HG03432 (cell line): ENCODE measurements around the gene LLPH.
A peak's percentile ranks its signal among the peaks of the same experiment; 100 is the strongest.

Source experiments
- ATAC-seq: cut with Tn5 transposase; IDR thresholded peaks from one replicate; pipeline ENCODE4 v1.9.1; 2021; ENCODE audit warnings: mild to moderate bottlenecking, moderate library complexity; ENCODE audit not compliant: unreplicated experiment

The LLPH gene

DNA sequence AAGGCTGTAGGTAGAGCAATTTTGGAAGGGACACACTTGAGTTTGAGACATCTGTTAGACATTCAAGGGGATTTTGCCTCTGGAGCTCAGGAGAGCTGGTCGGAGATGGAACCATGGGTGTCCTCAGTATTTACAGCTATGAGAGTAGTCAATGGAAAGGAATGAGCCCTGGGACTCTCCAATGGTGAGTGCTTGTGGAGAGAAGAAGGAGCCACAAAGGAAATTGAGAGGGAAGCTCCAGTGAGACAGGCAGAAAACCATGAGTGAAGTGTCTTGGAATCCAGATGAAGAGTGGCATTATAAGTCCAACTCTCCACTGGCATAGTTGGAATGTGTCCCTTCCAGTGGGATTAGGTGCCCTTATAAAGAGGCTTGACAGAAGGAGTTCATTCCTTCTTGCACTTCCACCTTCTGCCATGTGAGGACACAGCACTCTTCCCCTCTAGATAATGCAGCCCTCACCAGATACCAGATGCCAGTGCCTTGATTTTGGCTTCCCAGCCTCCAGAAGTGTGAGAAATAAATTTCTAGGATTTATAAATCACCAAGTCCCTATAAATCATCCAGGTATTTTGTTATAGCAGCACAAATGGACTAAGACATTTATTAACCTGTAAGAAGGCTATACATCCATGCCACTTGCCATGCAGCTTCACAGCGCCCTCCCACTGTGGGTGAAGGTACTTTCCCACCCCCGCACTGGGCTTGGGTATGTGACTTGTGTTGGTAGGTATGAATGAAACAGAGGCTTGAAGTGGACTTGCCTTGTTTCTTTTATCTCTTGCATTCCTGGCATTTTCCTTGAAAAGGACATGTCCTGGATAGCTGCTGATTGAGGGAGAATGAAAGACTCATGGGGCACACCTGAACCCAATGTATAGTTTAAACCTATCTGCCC is 27.3 kb downstream of the LLPH start:
- no peak for ATAC-seq

DNA sequence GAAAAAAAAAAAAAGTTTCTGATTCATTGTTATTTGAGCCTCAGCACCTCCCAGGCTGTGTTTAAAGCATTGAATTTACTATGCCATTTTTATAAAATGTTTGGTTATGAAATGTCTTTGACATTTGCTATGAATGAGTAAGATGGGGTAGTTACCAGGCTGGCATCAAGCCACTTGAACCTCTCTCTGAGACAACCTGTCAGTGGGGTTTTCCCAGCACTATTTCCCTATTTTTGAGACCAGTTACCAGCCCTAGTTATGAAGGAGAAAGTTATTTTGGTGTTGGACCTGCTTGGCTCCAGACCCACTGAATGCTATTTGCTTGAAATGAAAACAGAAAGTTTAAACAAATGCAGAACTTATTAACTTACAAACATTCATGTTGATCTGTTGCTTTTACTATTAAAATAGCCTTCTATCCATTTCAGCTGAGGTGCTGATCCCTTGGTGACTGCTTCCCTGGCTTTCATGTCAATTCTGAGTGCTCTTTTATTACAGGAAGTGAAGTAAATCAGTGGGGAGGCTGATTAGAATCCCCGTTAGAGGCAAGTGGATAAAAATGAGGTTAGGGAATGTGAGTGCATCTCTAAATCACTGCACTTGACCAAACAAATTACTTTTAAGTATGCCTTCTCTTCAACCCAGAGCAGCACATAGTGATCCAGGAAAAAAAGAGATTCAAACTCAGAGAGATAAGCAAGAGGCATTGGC is 37.8 kb downstream of the LLPH start:
- peak; percentile 81 for ATAC-seq

DNA sequence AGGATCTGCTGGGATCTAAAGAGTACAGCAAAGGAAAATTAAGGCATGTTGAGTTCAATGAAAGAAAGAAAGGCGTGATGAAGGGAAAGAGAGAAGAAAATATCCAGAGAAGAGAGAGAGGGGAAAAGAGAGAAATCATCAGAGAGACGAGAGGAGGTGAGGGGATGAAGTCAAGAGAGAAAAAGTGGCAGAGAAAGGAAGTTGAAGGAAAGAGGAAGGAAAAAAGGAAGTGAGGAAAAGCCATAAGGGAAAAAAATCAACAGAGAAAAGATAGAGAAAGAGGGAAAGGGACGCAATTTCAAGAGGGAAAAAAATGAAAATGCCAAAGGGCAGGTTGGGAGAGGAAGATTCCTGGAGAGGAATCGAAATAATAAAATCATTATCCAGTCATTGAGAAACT is 40.4 kb downstream of the LLPH start:
- no peak for ATAC-seq

DNA sequence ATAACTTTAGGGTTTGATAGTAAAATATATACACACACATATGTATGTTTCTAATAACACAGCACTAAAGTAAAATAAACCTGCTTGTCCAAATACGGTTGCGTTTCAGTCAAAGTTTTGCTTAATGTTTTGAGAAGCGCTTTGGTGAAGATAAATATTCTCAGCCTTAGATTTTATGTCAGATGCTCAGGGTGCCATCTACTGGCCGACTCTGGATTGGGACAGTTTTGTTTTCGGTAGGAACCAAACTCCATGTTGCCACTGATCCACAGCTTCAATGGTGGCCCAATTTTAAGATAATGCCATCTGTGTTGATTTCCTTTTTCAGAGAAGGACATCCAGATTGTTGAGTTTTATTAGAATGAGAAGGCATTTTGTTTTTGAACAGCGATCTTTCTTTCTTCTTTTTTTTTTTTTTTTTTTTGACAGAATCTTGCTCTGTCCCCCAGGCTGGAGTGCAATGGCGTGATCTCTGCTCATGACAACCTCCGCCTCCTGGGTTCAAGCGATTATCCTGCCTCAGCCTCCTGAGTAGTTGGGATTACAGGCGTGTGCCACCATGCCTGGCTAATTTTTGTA is 43.1 kb downstream of the LLPH start:
- ATAC-seq: peak; percentile 83

DNA sequence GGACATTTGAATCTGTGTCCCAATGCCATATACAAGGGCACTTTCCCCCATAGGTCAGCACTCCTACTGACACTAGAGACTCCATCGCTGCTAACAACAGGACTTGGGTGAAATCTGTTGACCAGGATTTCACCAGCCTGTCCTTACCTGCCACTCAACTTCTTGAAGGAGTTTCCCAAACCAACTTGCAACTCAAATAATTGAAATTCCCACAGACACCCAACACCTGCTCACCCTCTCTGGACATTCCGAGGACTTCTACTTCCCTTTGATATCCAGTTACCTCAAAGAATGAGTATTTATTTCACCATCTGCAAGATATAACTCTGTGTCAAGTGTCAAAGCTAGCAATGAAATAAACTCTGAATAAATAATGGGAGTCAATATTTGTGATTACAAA is 44.6 kb downstream of the LLPH start:
- ATAC-seq: no peak

DNA sequence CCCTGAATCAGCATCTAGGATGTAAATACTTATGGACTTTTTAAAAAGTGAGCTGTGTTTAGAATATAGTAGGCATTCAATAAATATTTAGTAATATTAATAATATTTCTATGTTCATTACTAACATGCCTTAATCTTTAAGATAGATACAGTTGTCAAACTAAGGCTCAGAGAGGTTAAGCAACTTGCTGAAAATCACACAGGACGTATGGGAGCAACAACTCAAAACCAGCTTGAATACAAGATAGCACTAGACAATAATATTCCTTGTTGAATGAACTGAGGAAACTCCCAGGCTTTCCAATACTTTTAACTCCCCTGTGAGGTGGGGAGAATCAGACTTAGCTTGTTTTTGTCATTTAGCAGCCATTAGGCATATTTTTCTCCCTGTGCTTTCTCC is 45.3 kb downstream of the LLPH start:
- ATAC-seq: no peak

DNA sequence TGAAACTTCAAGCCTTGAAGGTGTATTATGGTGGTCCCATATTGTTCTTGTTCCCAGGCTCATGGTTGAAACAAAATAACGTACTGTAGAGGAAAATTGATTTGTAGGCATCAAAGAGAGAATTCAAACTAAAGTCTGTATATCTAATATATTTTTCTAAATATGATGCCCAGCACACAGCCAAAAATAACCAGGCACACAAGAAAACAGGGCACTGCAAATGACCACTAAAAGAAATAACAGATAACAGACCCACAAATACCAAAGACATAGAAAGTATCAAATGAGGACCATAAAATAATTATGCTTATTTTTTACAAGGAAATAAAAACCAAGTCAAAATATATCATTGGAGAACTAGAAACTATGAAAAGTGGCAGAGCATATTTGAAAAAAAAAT is 46.8 kb downstream of the LLPH start:
- ATAC-seq: no peak

DNA sequence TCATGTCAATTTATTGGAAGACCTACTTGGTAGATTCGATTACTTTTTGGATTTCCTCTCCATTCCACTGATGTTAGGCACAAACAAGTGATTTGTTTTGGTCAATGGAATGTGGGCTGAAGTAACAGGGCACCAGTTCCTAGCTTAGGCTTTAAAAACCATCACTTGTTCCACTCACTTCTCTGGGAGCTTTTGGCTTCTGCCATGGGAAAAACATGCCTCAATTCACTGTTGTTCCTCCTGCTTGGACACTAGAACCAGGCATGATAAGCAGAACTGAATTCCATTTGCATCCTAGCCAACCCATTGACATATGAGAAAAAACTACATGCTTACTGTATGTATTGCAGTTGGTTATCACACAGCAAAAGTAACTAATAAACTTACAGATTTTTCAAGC is 47.8 kb downstream of the LLPH start:
- ATAC-seq: no peak

DNA sequence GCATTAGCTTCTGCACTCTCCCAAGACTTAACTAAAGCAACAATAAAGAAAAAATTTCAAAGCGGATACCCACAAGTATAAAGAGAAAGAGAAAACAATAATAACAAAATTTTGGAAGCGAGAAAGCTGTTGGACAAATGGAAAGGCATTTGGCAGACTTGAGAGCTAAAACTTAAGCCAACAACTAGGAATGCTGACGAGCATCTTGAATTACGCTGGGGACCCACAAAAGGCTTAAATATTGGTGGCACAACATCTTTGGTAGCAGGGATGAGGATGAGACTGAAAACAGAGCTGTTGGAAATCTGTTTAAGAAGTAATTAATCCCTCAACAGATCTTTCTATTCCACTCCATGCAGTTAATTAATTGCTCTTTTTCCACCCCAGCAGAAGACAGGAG is 49.8 kb downstream of the LLPH start:
- no peak for ATAC-seq

DNA sequence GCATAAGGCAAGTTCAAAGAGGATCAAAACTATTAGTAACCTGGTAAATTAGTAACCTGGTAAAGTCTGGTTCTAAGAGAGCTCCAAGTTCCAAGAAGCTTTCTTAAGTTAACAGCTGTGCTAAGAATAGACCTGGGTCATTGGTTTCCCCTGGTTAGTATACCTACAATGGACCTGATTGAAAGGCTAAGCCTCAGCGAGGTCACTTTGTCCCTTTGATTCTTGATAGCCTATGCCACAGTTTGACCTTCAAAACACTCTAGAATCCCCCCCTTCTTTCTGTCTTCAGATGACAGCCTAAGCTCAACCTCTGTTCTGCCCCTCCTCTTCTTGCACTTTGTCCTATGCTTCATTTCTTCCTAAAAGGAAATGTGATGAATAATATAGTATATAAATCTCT is 53.0 kb downstream of the LLPH start:
- no peak for ATAC-seq

DNA sequence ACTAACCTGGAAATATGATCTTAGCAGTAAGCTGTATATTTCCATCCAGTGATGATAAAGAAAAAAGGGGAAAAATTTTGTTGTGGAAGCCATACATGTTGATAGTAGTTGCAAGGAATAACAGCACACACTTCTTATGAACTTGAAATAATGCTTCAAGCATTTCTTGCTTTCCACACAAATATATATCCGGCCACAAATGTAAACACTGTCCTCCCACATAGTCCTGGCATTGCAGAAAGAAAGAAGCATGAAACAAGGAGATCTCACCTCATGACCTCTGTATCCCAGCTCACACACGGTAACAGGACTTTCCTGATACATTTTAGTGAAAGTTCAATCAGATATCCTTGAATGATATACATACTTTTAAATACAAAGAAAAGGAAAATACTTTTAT is 56.0 kb downstream of the LLPH start:
- no peak for ATAC-seq

DNA sequence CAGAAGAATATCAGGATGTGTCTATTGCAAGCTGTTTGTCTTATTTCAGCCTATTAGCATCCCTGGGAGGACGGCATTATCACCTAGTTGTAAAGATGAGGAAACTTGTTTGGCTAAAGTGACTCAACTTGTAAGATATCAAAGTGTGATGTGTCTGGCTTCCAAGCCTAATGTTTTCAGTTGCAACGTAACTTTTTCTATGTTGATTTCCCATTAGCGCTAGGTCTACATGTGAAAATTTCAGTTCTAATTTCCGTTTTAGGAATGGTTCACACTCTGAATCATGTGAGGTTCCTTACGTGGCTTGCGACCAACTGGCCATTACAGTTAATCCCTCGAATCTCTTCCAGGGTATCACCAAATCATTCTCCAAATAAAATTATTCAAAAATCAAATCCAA is 58.0 kb downstream of the LLPH start:
- peak; percentile 60 for ATAC-seq

DNA sequence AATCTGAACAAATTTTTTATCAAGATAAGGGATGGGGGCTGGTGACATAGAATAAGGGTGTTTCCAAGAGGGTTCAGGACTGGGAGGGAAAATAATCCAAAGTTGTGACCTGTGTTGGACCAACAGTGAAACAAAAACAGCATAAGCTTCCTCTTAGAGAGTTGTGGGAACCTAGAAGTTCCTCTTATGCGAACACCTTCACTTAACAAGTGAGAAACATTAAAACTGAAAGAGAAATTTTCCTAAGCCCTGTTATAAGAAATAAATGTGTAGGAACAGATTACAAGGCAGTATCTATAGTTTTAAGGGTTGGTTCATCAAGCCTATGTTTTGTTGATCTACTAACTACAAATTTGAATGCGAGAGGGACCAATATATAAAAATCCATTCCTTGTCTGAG is 58.4 kb downstream of the LLPH start:
- ATAC-seq: peak; percentile 74

DNA sequence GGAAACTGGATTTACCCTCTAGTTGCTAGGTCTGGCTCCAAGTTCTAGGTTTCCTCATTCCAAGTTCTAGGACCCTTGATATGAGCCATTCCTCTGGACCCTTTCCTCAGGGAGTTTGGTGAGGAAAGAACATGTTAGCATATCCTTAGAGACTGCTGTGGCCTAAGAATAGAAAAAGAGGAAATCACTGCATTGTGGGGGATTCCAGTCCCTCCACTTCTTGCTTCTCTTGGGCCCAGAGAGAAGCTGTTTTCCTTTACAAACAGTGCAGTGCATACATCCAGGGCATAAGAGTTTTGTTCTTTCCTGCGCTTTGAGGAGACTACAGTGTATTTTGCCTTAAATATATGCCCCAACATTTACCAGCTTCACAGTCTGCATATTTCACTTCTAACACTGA is 59.0 kb downstream of the LLPH start:
- ATAC-seq: no peak

DNA sequence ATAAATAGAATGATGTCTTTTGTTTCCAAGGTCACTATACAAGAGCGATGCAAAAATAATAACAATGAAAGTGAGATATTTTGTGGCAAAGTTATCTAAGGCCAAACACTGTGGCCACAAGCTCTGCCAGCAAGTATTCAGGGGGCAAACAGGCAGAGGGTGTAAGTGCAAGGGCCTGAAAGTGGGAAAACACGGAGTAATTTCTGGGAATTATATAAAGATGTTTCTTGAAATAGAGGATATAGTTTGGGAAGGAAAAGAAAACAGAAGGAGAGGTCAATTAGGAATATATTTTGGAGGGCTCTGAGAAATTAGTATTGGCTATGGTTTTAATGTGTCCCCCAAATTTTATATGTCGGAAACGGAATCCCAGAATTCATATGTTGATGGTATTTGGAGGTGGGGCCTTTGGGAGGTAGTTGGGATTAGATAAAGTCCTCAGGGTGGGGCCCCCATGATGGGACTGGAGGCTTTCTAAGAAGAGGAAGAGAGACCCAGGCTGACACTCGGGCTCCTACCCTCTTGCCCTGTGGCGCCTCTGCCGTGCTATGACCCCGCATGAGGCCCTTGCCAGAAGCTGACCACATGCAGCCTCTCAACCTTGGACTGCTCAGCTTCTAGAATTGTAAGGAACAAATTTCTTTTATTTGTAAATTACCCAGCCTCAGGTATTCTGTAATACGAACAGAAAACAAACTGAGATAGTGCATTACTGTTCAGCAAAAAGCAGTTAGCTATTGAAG is 60.0 kb downstream of the LLPH start:
- no peak for ATAC-seq

DNA sequence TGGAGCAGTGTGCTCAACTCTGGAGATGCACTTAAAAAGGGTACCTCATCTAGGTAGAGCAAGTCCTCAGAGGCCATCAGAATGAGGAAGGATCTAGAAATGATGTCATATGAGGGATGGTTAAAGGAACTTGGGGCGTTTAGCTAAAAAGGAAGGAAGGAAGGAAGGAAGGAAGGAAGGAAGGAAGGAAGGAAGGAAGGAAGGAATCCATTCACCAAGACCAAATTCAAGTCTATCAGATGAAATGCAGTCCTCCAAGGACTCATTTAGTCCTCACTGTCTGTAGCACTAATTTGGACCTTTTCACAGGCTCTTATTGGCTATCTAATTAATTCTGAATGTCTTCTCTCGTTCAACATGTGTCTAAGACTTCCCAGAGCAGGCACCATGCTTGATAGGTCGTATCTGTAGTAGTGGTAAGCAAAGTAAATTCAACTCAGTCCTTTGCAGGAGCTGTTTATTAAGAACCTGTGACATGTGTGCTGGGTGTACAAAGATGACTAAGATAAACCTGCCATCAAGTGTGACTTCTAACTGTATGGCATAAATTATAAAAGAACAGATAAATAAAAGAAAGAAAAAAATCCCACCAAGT is 63.5 kb downstream of the LLPH start:
- ATAC-seq: no peak
